Activated CD4-positive, alpha-beta T cell treated with anti-CD3 and anti-CD28 coated beads, Interleukin-2, amount 50 U/mL, for 4 hours (primary cell): Measurements from ENCODE around the gene MYL7.
"Not testable (repeated sequence)": the region's sequence is repeated elsewhere in the genome, so short reads cannot be mapped to it uniquely, and the experiment has no call there.

ENCODE experiments used
- DNase-seq, 2 experiments: peaks; one replicate each; pipeline ENCODE4 v3.0.0-alpha.2; 2020

MYL7 gene, protein sequence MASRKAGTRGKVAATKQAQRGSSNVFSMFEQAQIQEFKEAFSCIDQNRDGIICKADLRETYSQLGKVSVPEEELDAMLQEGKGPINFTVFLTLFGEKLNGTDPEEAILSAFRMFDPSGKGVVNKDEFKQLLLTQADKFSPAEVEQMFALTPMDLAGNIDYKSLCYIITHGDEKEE

DNA sequence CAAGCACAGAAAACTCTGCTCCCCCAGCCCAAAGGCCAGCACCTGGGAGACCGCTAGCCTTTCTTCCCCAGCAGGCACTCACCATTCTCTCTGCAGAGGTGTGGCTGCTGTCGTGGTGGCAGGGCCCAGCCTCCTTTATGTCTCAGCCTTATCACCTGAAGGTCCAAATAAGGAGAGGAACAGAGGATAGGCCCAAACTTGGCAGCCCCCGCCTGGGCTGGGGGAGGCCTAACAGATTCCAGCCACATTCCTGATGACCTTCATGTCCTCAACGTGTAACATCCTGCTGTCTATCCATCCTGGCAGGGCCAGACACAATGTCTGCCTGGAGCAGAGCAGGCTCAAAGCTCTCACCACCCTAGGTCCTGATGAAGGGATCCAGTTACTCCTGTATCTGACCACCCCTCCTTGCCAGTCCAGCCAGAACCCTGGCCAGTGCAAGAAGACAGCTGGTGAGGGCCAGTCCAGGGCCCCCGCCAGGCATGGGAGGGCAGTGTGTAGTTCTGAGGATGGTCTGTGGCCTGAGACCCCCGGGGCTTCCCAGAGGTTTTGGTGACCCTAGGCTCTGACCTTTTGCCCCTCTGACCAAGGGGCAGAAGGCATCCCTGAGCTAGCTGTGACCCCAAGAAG, at the start of gene MYL7:
Gene MYL7, minus strand, starts transcription at position 112 of the 630 bp plus-strand sequence. Its CDS starts 27 bp downstream, at position 85.
- DNase-seq: no peak

DNA sequence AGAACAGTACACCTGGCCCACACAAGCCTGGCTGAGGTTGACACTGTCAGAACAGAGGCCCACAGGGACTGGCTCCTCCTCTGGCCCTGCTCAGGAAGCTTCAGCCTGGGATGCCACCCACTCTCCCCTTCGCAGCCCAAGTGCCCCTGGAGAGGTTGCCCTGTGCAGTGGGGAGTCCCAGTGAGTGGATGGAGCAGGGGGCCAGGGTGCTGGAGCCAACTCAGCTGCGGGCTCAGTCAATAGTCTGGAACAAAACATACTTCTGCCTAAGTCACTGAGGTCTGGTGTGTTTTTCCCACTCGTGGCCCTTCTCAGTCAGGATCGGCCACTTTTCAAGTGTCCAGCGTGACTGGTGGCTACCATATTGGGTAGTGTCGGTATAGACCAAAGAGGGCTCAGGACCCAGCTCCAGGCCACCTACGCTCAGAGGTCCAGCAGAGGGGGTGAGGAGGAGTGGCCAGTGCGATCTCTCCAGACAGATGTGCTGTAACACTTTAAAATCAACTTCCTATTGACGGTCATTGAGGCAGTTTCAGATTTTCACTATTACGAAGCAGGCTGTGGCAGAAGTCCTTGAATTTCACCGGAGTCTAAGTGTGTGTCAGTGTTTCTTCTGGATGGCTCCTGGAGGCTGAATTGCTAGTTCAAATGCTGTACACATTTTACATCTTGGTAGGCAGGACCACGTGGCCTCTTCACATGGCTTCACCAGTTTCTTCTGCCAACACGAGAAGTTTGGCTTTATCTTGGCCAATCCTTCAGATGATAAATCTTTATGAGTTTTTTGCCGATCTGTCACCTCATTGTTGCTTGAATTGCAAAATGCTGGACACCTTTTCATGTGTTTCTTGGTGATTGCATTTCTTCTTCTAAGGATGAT, 49.1 kb upstream of the MYL7 start:
- DNase-seq: no peak

DNA sequence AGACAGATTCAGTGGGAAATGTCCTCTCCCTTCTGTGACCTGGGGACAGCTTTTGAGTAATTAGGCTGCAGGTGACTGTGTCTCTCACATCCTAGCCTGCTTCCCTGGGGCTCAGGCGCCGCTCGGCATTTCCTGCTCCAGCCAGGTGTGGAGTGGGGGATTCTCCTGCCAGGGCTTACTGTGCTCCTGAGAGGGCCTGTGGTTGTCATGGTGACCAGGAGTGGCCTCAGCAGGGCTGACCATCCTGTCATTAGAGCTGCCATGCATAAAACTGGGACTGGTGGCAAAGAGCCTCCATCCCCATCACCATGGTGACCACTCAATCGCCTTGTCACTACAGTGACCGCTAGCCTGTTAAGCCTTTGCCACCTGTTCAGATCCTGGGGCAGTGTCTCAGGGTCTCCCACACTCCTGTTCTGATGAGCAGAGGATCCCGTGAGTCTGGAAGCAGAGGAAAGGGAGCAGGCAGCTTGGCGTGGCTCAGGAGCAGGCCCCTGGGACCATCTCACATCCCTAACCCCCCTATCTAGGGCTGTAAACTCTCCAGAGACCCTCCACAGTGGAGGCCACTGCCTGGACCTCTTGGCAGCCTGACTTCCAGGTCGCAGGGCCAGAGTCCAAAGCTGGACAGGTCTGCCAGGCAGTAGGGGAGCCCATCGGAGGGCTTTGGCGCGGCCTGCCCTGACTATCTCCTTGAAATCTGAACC, 48.3 kb upstream of the MYL7 start, which contains the start of gene GCK:
Gene GCK, minus strand, starts transcription at position 154 of the 707 bp plus-strand sequence. CDS start 486 bp downstream, outside the sequence.
- DNase-seq: no peak

DNA sequence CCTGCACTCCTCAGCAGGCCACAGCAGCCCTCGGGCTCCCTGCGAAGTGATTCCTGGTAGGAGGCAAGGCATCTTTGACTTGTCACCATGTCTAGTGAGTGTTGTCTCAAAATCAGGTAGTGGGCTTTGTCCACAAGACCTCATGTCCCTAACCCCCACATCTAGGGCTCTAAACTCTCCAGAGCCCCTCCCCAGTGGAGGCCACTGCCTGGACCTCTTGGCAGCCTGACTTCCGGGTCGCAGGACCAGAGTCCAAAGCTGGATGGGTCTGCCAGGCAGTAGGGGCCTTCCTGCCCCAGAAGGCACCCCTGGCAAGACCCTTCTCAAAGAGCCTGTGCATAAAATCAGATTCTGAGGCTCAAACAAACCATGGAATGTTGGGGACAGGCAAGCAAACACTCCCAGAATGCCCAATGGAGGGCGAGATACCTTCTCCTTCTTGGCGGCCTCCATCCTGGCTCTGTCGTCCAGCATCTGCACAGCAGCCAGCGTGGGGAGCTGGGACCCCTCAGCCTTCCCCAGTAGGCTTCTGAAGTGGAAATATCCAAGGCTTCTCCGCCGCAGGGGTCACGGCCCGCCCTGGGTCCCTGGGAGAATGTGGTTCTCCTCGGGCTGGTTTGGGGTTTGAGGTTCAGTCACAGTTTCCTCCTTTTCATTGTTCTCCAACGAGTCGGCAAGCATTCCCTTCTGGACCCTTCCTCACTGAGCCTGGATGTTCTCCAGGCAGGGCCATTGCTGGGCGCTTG, 47.5 kb upstream of the MYL7 start:
- no peak for DNase-seq

DNA sequence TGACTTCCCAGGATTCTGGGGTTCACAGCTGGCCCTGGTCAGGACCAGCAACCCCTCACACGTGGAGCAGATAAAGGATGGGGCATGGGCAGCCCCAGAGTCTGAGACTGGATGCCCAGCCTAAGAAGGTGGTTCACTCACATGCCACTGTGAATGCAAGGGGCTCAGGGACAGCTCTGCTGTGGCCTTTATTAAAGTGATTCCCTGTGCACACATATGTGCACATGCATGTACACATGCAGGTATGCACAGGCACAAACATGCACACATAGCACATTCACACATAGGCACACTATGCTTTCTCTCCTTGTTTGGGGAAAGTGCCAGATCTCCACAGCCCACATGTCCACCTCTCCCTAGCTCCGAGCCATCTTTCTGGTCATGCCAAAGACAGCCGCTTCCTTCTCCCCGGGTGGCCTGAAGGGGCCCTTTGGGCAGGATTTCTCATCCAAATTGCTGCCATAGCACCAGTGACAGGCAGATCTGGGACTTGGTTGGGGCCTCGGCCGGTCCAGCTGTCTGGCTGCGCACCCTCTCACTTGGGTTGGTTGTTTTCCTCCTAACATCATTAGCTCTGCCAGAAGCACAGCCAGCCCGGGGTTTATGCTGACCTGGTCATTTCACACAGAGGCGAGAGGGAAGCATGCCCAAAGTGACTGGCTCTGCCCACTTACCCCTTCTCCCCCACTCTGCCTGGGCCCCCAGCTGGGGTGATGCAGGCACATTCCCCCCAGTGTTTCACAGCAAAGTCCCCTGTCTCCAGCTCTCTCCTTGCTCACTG, 46.7 kb upstream of the MYL7 start:
- no peak for DNase-seq

DNA sequence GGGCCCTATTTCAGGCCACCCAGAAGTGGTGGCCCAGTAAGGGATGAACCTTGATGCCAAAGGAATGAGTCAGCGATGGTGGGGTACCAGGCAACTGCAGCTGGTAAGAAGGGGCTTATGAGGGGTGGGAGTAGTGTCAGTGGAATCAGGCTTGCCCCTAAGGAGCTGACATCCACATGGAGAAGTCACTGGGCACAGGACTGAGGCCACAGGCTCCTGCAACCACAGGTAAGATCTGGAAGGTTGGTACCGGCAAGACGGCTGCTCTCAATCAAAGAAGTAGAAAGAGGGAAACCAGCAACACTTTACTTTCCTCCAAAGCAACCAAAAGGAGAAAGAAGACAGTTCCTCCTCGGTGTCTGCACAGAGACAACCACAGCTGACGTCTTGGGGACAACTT, 45.6 kb upstream of the MYL7 start:
- no peak for DNase-seq

DNA sequence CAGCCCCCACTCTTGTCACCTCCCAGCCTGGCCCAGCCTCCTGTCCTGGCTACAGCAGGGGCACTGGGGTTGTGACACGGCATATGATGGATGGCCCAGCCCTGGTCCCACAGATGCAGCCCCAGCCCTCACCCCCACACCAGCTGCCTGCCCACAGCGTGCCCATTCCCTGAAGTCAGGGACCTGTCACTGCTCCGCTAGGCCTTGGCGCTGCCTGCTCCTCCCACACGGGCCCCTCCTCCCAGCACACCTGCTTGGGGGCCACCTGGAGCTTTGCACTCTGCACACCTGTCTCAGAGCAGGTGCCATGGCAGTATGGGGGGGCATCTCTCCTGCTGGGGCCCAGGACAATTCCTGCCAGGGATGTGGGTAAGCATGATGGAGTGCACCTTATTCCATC, 44.6 kb upstream of the MYL7 start:
- no peak for DNase-seq

DNA sequence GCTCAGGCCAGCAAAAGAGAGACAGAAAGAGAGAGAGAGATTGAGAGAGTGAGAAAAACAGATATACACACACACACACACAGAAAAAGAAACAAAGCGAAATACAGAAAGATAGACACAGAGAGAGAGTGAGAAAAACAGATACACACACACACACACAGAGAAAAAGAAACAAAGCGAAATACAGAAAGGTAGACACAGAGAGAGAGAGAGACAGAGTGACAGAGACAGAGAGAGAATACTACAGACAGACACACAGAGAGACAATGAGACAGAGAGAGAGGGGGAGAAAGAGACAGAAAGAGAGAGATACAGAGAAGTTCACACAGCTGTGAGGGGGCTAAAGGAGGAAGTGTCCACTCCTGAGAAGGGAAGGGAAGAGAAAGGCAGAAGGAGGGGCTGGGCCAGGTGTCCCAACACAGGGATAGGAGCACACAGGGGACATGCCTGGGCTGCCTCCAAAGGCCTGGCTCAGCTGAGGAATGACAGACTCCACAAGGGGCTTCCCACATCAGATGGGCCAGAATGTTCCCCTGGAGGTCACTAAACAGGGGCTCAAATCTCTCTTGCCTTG, 43.8 kb upstream of the MYL7 start:
- no peak for DNase-seq

DNA sequence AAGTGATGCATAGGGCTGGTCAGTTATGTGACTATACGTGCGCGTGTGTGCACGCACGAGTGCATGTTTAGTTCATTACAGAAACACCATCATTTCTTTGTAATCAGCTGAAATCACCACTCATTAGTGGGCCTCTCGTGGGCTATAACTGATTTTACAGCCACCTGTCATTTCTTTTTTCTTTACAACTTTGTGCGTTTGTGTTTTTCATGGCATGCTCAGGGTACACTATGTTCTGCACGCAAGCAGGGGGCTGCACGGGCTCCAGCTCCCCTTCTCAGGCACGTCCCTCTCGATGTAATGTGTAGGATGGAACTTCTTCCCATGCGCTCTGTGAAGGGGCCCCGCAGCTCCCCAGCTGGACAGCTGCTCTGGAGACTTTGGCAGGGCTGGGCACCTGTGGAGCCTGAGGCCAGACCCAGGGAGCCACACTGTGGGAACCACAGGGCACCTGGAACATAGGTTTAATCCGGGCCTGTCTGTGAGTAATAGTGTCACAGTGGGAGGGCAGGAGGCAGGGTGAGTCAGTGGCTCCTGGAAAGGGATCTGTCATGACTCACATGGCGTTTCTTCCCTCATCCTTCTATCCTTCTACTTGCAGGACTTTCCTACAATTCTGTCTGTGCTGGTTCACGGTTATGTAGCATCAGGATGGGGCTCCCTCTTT, 43.2 kb upstream of the MYL7 start:
- no peak for DNase-seq

DNA sequence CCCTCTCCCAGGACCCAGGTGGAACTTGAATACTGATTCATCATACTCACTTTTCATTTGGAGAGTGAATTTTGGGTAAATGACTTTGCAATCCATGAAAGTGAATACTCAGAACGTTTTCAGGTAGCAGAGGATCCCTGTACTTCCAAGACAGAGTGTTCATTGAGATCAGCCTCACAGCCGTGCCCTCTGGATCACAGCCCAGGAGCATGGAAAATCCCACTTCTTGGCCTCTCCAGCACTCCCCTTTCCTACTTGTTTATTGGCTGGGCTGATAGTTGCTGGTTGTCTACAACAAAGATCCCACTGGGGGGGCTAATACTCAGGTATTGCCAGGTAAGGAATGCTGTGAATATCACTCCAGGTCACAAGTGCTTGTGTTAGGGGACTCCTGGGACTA, 42.3 kb upstream of the MYL7 start:
- DNase-seq: no peak

DNA sequence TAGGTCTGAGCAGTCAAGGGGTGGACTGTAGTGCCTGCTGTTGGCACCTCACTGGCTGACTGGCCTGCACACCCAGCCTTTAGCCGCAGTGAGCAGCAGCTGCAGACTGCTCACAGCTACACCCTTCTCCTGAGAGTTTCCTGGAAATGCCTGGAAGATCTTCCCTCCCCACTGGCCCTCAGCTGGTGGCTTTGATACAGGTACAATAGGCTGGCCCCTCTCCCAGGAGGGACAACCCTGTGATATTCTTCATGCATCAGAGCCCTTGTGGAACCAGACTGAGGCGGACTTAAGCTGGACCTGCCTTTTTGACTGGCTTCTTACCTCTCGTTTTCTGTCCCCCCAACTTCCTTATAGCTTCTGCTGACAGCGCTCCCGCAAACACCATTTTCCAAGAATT, 41.7 kb upstream of the MYL7 start:
- no peak for DNase-seq

DNA sequence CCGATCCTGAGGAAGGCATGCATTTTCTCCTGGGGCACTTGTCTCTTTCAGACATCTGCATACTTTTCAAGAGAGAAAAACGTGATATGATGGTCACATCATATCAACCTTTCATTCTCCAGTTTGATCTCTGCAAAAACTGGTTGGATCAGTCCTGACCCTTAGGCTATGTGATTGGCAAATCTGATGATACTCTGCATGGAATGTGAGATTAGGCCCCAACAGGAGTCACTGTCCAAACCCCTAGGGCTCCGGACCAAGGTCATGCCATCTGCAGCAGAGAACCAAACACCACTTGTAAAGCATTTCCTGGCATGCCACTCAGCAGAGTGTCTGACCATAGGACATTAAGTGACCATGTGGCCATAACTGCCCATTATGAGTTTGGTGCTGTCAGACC, 39.5 kb upstream of the MYL7 start:
- DNase-seq: no peak

DNA sequence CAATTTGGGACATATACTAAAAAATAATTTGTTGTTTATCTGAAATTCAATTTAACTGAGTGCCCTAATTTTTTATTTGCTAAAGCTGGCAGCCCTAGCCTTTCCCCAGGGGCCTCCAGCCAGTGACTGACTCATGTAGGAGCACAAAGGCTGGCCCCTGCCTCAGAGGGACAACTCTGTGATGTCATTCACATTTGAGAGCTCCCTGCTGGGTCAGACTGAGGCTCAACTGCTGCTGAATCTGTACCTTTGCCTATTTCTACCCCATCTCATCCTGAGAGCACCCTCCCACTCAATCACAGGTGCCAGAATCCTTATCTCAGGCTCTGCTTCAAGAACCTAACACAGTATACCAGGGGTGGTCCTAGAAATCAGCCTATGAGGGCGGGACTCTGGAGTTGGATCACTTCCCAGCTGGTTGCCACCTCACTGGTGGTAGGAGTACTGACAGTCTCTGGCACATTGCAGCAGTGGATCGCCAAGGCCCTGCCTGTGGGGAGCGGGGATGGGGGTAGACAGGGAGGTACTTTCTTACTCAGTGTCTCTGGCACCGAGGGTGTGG, 36.5 kb upstream of the MYL7 start:
- DNase-seq: no peak

DNA sequence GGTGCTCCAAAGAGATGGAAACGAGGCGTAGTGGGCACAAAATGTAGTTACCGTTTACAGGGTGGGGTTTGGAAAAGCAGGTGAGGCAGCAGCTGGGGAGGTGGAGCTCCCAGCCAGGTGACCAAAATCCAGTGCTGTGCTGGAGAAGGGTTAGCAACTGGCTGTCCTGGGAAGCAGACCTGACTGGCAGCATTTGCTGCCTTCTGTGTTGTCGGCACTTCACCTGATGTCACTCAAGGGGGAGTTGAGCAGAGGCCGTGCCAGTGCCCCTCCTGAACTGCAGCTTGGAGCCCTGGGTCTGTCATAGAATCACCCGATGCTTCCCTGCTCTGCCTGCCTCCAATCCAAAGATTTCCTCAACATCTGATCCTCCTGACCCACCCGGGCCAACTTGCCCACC, 35.4 kb upstream of the MYL7 start:
- no peak for DNase-seq

DNA sequence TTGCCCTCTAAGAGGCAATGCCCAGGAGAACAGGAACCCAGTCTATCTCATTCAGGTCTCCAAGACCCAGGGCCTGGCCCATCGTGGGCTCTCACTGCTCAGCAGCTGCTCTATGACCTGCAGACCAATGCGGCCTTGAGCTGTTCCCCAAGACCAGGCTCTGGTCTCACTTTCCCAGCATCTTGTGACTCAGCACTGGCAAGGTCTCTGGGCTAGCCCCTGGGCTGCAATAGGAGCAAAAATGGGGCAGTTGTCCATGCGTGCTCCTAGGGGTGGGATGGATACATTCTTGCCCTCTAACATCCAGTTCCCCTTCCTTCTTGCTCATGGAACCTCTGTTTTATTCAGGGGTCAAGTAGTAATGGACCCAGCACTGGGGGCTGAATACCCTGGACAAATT, 34.6 kb upstream of the MYL7 start:
- DNase-seq: no peak

DNA sequence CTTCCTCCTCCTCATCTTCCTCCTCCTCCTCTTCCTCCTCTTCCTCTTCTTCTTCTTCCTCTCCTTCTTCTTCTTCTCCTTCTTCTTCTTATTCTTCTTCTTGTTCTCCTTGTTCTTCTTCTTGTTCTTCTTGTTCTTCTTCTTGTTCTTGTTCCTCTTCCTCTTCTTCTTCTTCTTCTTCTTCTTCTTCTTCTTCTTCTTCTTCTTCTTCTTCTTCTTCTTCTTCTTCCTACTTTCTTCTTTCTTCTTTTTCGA, 33.5 kb upstream of the MYL7 start:
- not testable (repeated sequence) for DNase-seq

DNA sequence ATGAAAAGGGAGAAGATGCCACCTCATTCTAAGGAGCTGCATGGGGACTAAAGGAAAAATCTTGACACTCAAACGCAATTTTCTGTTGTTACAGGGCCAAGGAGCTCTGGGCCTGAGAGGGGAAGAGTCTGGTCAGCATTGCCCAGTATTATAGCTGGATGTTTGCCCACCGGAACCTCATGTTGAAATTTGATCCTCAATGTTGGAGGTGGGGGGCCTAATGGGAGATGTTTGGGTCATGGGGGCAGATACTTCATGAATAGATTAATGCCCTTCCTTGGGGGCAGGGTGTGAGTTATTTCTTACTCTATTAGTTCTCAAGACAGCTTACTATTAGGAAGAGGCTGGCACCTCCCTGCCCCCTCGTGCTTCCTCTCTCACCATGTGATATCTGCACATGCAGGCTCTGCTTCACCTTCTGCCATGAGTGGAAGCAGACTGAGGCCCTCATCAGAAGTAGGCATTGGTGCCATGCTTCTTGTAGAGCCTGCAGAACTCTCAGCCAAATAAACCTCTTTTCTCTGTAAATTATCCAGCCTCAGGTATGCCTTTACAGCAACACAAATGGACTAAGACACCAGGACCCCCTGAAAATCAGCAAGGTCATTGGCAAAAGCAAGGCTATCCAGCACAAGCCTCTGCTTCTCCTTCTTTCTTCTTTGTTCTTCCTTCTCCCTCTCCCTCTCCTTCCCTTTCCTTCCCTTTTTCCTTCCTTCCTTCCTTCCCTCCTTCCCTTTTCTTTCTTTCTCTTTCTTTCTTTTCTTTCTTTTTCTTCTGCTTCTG, 33.0 kb upstream of the MYL7 start:
- no peak for DNase-seq

DNA sequence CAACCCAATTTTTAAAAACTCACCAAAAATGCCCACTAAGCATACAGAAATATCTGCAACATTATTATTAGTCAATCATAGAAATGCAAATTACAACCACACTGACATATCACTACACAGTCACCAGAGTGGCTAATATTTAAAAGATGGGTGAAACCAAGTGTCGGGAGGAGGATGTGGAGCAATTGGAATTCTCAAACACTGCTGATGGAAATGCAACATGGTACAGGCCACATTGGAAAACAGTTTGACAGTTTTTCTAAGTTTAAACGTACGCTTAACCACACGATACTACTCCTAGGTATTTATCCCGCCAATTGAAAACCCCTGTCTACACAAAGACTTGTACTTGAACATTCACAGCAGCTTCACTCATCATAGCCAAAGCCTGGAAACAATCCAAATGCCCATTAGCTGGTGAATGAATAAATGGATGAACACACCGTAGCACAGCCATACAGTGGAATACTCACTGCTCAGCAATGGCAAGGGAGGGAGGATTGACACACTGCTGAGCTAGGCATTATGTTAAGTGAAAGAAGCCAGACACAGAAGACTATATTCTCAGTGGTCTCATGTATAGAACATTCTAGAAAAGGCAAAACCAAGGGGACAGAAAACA, 31.8 kb upstream of the MYL7 start:
- DNase-seq: no peak

DNA sequence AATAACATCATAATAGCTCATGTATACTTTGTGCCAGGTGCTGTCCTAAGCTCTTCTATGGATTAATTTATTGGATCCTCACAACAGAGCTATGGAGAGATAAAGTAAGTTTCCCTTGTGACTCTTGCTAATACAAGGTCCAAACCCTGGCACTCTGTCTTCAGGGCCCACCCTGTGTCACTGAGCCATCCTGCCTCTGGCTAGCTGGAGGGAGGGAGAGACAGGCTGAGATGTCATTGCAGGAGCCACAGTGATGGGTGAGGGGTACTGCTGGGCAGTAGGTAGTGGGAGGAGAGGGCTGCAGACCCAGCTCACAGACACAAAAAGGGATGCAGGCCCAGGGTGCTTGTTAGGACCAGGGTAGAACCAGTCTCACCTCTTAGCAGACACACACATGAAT, 31.2 kb upstream of the MYL7 start:
- no peak for DNase-seq
